CD4-positive, alpha-beta memory T cell (primary cell): ENCODE data around the gene KIF5B. TPM values are rescaled to one million over a fixed set of nuclear protein-coding genes. Genes with fewer than 3 reads are reported as not detected.
"Not testable (repeated sequence)": the region's sequence is repeated elsewhere in the genome, so short reads cannot be mapped to it uniquely, and the experiment has no call there.

Experiments
- CTCF ChIA-PET: fragments of 350-600 bp; sonication (Branson Sonifier 250); formaldehyde crosslinking; loops from one replicate; lab custom pipeline; 2021; ENCODE audit warnings: inconsistent platforms; ENCODE audit not compliant: partially characterized antibody; lab: Charles Lee
- POLR2A ChIA-PET: fragments of 350-600 bp; sonication (Branson Sonifier 250); formaldehyde crosslinking; loops from one replicate; lab custom pipeline; 2021; ENCODE audit not compliant: partially characterized antibody; lab: Charles Lee
- DNase-seq, 5 donors: peaks; one replicate each; pipeline versions ENCODE4 v3.0.0 to v3.0.0-alpha.2; 2020 to 2022; ENCODE audit warnings: mixed read lengths in 1 of 5
- H3K27ac ChIP-seq: one replicate; pipeline ENCODE4 v1.7.0; 2013; ENCODE audit warnings: low read depth, low read length
- H3K27me3 ChIP-seq: 2 replicates; pipeline ENCODE4 v1.7.0; 2013; ENCODE audit warnings: mild to moderate bottlenecking, low read length, moderate library complexity; ENCODE audit not compliant: insufficient read depth
- H3K36me3 ChIP-seq: 2 replicates; pipeline ENCODE4 v1.7.0; 2013; ENCODE audit warnings: mild to moderate bottlenecking, low read length, moderate library complexity; ENCODE audit not compliant: insufficient read depth
- H3K4me1 ChIP-seq: 2 replicates; pipeline ENCODE4 v1.7.0; 2013; ENCODE audit warnings: mild to moderate bottlenecking, low read length, moderate library complexity; ENCODE audit not compliant: insufficient read depth
- H3K4me3 ChIP-seq, 2 donors: one replicate each; pipeline ENCODE4 v1.7.0; 2013; ENCODE audit warnings: low read length in 2 of 2, mild to moderate bottlenecking in 1 of 2
- H3K9me3 ChIP-seq, 2 donors: one replicate each; pipeline ENCODE4 v1.7.0; 2013; ENCODE audit warnings: low read length in 2 of 2, control low read depth in 1 of 2; ENCODE audit not compliant: control insufficient read depth in 1 of 2
- H3K27ac Mint-ChIP-seq, 7 donors: one replicate each; pipeline ENCODE4 v1.8.0; 2020 to 2021; ENCODE audit warnings: mixed read lengths in 7 of 7, mild to moderate bottlenecking in 6 of 7, inconsistent platforms in 3 of 7, moderate library complexity in 3 of 7
- H3K27me3 Mint-ChIP-seq, 2 donors: one replicate each; pipeline ENCODE4 v1.8.0; 2020 to 2021; ENCODE audit warnings: mixed read lengths in 2 of 2
- H3K36me3 Mint-ChIP-seq, 2 donors: one replicate each; pipeline ENCODE4 v1.8.0; 2020 to 2021; ENCODE audit warnings: mixed read lengths in 2 of 2, inconsistent platforms in 1 of 2, mild to moderate bottlenecking in 1 of 2
- H3K4me1 Mint-ChIP-seq, 4 donors: one replicate each; pipeline ENCODE4 v1.8.0; 2020 to 2021; ENCODE audit warnings: mixed read lengths in 4 of 4, mild to moderate bottlenecking in 1 of 4
- H3K4me3 Mint-ChIP-seq, 8 donors: one replicate each; pipeline ENCODE4 v1.8.0; 2020 to 2021; ENCODE audit warnings: mixed read lengths in 8 of 8, mild to moderate bottlenecking in 7 of 8, moderate library complexity in 6 of 8, inconsistent platforms in 3 of 8
- H3K9me3 Mint-ChIP-seq, 8 donors: one replicate each; pipeline ENCODE4 v1.8.0; 2020 to 2021; ENCODE audit warnings: mixed read lengths in 8 of 8, mild to moderate bottlenecking in 5 of 8, inconsistent platforms in 3 of 8, moderate library complexity in 1 of 8
- intact Hi-C: fragments of 100-400 bp; cut with micrococcal nuclease; formaldehyde crosslinking; loops from one replicate; pipeline ENCODE4 v1.15.1; 2023
- polyA plus RNA-seq, 2 donors: library from polyadenylated mRNA; unstranded; fragments of 300-500 nt; fragmentation: Illumina TruSeq; gene quantifications; one replicate each; pipeline ENCODE4 v1.2.3, GENCODE V29; 2021
- total RNA-seq, 2 experiments: library from RNA; stranded (reverse); gene quantifications; one replicate each; pipeline ENCODE4 v1.2.3, GENCODE V29; 2021

The KIF5B gene
- total and polyA plus RNA-seq, 4 experiments from 2014 or later: 23.4 to 55.6 (median 42.2) TPM

- no peaks in the 10 kb centered on the region for H3K9me3 Mint-ChIP-seq
- DNase-seq: no peak
- Histone ChIP-seq H3K9me3 (no peaks in the 10 kb centered on the region), H3K4me1 (no peaks in the 10 kb centered on the region), H3K27me3 (no peaks in the 10 kb centered on the region), H3K36me3 (no peaks in the 10 kb centered on the region), H3K27ac (no peak overlapping the region), H3K4me3 (no peak overlapping the region)
- POLR2A ChIA-PET: no interaction called here
- H3K27me3 Mint-ChIP-seq: peaks cover 2% of the 10 kb centered on the region in 2 donors
- CTCF ChIA-PET: no interaction called here
- intact Hi-C loops: no loop called here
- no peak overlapping the region for H3K4me3 Mint-ChIP-seq
- H3K27ac Mint-ChIP-seq: no peak overlapping the region
- H3K36me3 Mint-ChIP-seq: no peaks in the 10 kb centered on the region
- H3K4me1 Mint-ChIP-seq: no peaks in the 10 kb centered on the region
Measured at GRCh38 chr10:32072025-32072800, 16.0 kb upstream of the KIF5B start.

- Mint-ChIP-seq H3K27me3 (peaks cover 0 to 2% of the 10 kb centered on the region in 2 donors), H3K36me3 (no peaks in the 10 kb centered on the region), H3K4me1 (no peaks in the 10 kb centered on the region), H3K4me3 (no peak overlapping the region), H3K27ac (no peak overlapping the region), H3K9me3 (no peaks in the 10 kb centered on the region)
- H3K27me3 ChIP-seq: no peaks in the 10 kb centered on the region
- H3K27ac ChIP-seq: no peak overlapping the region
- H3K4me3 ChIP-seq: no peak overlapping the region
- intact Hi-C loops: no loop called here
- no peak for DNase-seq
- H3K9me3 ChIP-seq: no peaks in the 10 kb centered on the region
- no peaks in the 10 kb centered on the region for H3K36me3 ChIP-seq
- CTCF ChIA-PET: interaction anchor here (0.7 kb wide), 3 partner anchors 15 to 1319 kb away, joined by 3 to 4 read pairs (median 4); no protein-coding TSS in a partner anchor
- POLR2A ChIA-PET: no interaction called here
- no peaks in the 10 kb centered on the region for H3K4me1 ChIP-seq
Measured at GRCh38 chr10:32070645-32071044, 14.4 kb upstream of the KIF5B start.

- H3K27ac Mint-ChIP-seq: peak overlapping the region in 1 of 7 donors; percentile 36
- H3K9me3 Mint-ChIP-seq: peaks cover 0 to 2% (median 0%) of the 10 kb centered on the region in 8 donors
- ChIA-PET CTCF (no interaction called here), POLR2A (no interaction called here)
- no peak overlapping the region for H3K4me3 Mint-ChIP-seq
- no peaks in the 10 kb centered on the region for H3K36me3 ChIP-seq
- peaks cover 0 to 2% of the 10 kb centered on the region in 2 donors for H3K27me3 Mint-ChIP-seq
- H3K4me1 ChIP-seq: no peaks in the 10 kb centered on the region
- intact Hi-C loops: no loop called here
- no peak for DNase-seq
- no peaks in the 10 kb centered on the region for H3K36me3 Mint-ChIP-seq
- no peak overlapping the region for H3K27ac ChIP-seq
- no peaks in the 10 kb centered on the region for H3K27me3 ChIP-seq
- no peaks in the 10 kb centered on the region for H3K4me1 Mint-ChIP-seq
- H3K9me3 ChIP-seq: no peaks in the 10 kb centered on the region
- no peak overlapping the region for H3K4me3 ChIP-seq
Measured at GRCh38 chr10:32068569-32068968, 12.3 kb upstream of the KIF5B start.

GRCh38 chr10:32067931-32068330 is 11.7 kb upstream of the KIF5B start:
- POLR2A ChIA-PET: interaction anchor here (0.5 kb wide), 1 partner anchor 62 kb away, joined by 3 read pairs; no protein-coding TSS in a partner anchor
- H3K4me3 Mint-ChIP-seq, H3K4me1 ChIP-seq, H3K27me3 ChIP-seq, intact Hi-C loops, H3K9me3 ChIP-seq, H3K9me3 Mint-ChIP-seq, DNase-seq, H3K4me1 Mint-ChIP-seq, H3K36me3 ChIP-seq, H3K27ac Mint-ChIP-seq, CTCF ChIA-PET, H3K27me3 Mint-ChIP-seq, H3K27ac ChIP-seq, H3K36me3 Mint-ChIP-seq, H3K4me3 ChIP-seq: not testable (repeated sequence)

- Mint-ChIP-seq H3K4me3 (no peak overlapping the region), H3K27ac (no peak overlapping the region), H3K9me3 (peaks cover 0 to 2% (median 0%) of the 10 kb centered on the region in 8 donors), H3K4me1 (no peaks in the 10 kb centered on the region), H3K36me3 (no peaks in the 10 kb centered on the region), H3K27me3 (peaks cover 0 to 2% of the 10 kb centered on the region in 2 donors)
- Histone ChIP-seq H3K27ac (no peak overlapping the region), H3K4me1 (no peaks in the 10 kb centered on the region), H3K4me3 (no peak overlapping the region), H3K36me3 (no peaks in the 10 kb centered on the region), H3K27me3 (no peaks in the 10 kb centered on the region), H3K9me3 (no peaks in the 10 kb centered on the region)
- CTCF ChIA-PET: no interaction called here
- POLR2A ChIA-PET: interaction anchor here (1.4 kb wide), 1 partner anchor 9 kb away, joined by 3 read pairs; the partner anchor contains the start of gene KIF5B
- intact Hi-C loops: no loop called here
- no peak for DNase-seq
Measured at GRCh38 chr10:32065856-32066255, 9.6 kb upstream of the KIF5B start.

- no peak overlapping the region for H3K4me3 Mint-ChIP-seq
- Histone ChIP-seq H3K27ac (no peak overlapping the region), H3K4me3 (no peak overlapping the region), H3K27me3 (no peaks in the 10 kb centered on the region), H3K36me3 (no peaks in the 10 kb centered on the region), H3K4me1 (peaks cover 7% of the 10 kb centered on the region), H3K9me3 (no peaks in the 10 kb centered on the region)
- intact Hi-C loops: no loop called here
- H3K9me3 Mint-ChIP-seq: peaks cover 0 to 2% (median 0%) of the 10 kb centered on the region in 8 donors
- H3K4me1 Mint-ChIP-seq: peaks cover 4 to 11% (median 5%) of the 10 kb centered on the region in 4 donors
- ChIA-PET CTCF (no interaction called here), POLR2A (no interaction called here)
- H3K27me3 Mint-ChIP-seq: no peaks in the 10 kb centered on the region
- no peak for DNase-seq
- H3K36me3 Mint-ChIP-seq: peaks cover 0 to 4% of the 10 kb centered on the region in 2 donors
- no peak overlapping the region for H3K27ac Mint-ChIP-seq
Measured at GRCh38 chr10:32061440-32061839, 5.2 kb upstream of the KIF5B start.

GRCh38 chr10:32060347-32060746 is 4.1 kb upstream of the KIF5B start:
- no peak overlapping the region for H3K27ac Mint-ChIP-seq
- ChIA-PET CTCF (no interaction called here), POLR2A (no interaction called here)
- peaks cover 0 to 13% of the 10 kb centered on the region in 2 donors for H3K36me3 Mint-ChIP-seq
- H3K9me3 ChIP-seq: no peaks in the 10 kb centered on the region
- no peak overlapping the region for H3K4me3 ChIP-seq
- DNase-seq: no peak
- H3K4me3 Mint-ChIP-seq: no peak overlapping the region
- H3K27me3 Mint-ChIP-seq: no peaks in the 10 kb centered on the region
- peaks cover 7% of the 10 kb centered on the region for H3K4me1 ChIP-seq
- H3K36me3 ChIP-seq: no peaks in the 10 kb centered on the region
- no peak overlapping the region for H3K27ac ChIP-seq
- no peaks in the 10 kb centered on the region for H3K9me3 Mint-ChIP-seq
- peaks cover 4 to 16% (median 9%) of the 10 kb centered on the region in 4 donors for H3K4me1 Mint-ChIP-seq
- H3K27me3 ChIP-seq: no peaks in the 10 kb centered on the region
- intact Hi-C loops: no loop called here
